Endothelial cell of umbilical vein (primary cell): Measurements from ENCODE around the gene AZU1.

Source experiments
- EZH2 ChIP-seq: IDR thresholded peaks from 2 replicates; pipeline ENCODE4 v1.6.1; 2012; ENCODE audit warnings: borderline replicate concordance, low read depth, mild to moderate bottlenecking, moderate library complexity, low read length, inconsistent platforms; ENCODE audit not compliant: severe bottlenecking
- MAX ChIP-seq: IDR thresholded peaks from 2 replicates; pipeline ENCODE4 v1.6.1; 2011; ENCODE audit not compliant: insufficient read depth, insufficient read length
- MYC ChIP-seq: IDR thresholded peaks from one replicate; pipeline ENCODE4 v1.6.1; 2011; ENCODE audit warnings: mild to moderate bottlenecking, low read depth, low read length
- POLR2A ChIP-seq: IDR thresholded peaks from 2 replicates; pipeline ENCODE4 v1.6.1; 2012; ENCODE audit warnings: low read depth, mild to moderate bottlenecking, control low read depth, low read length
- POLR2AphosphoS5 ChIP-seq: IDR thresholded peaks from 2 replicates; pipeline ENCODE4 v1.6.1; 2012; ENCODE audit warnings: low read depth, mild to moderate bottlenecking, control low read depth, low read length, moderate library complexity; ENCODE audit not compliant: insufficient read depth
- TF ChIP-seq, protein P1 (sequence below), 2 donors: IDR thresholded peaks; 1 replicate in 1 of 2; 2 replicates in 1 of 2; pipeline ENCODE4 v1.5.1; 2011; ENCODE audit warnings: low read length in 2 of 2, mild to moderate bottlenecking in 2 of 2, moderate library complexity in 2 of 2, control low read depth in 1 of 2, inconsistent platforms in 1 of 2, low read depth in 1 of 2; ENCODE audit not compliant: insufficient read depth in 1 of 2; ENCODE audit errors: extremely low read depth in 1 of 2

- no peak for TF ChIP-seq POLR2A
- no peak for TF ChIP-seq MAX
- TF ChIP-seq, protein P1, sequence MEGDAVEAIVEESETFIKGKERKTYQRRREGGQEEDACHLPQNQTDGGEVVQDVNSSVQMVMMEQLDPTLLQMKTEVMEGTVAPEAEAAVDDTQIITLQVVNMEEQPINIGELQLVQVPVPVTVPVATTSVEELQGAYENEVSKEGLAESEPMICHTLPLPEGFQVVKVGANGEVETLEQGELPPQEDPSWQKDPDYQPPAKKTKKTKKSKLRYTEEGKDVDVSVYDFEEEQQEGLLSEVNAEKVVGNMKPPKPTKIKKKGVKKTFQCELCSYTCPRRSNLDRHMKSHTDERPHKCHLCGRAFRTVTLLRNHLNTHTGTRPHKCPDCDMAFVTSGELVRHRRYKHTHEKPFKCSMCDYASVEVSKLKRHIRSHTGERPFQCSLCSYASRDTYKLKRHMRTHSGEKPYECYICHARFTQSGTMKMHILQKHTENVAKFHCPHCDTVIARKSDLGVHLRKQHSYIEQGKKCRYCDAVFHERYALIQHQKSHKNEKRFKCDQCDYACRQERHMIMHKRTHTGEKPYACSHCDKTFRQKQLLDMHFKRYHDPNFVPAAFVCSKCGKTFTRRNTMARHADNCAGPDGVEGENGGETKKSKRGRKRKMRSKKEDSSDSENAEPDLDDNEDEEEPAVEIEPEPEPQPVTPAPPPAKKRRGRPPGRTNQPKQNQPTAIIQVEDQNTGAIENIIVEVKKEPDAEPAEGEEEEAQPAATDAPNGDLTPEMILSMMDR (IDR thresholded peaks at IDR 0.05; ENCODE audit: extremely low read depth in 1 of 2, insufficient read depth in 1 of 2, low read depth in 1 of 2, low read length in 2 of 2): no peak
- TF ChIP-seq POLR2AphosphoS5: no peak
- no peak for TF ChIP-seq EZH2
- no peak for TF ChIP-seq MYC
Measured at GRCh38 chr19:873561-874041, 46.0 kb downstream of the AZU1 start.
